GM18520 (cell line): ENCODE measurements around the gene CCNL1.
A peak's percentile ranks its signal among the peaks of the same experiment; 100 is the strongest.
"Not testable (repeated sequence)": the region's sequence is repeated elsewhere in the genome, so short reads cannot be mapped to it uniquely, and the experiment has no call there.

ENCODE experiments used
- ATAC-seq: cut with Tn5 transposase; IDR thresholded peaks from one replicate; pipeline ENCODE4 v1.9.1; 2021; ENCODE audit not compliant: unreplicated experiment

The CCNL1 gene

GRCh38 chr3:157159762-157160657 is at the start of gene CCNL1:
TSS of gene CCNL1 (minus strand) at chr3:157160147. CDS start at chr3:157160094, 53 bp downstream.
- ATAC-seq = peak; percentile 68

GRCh38 chr3:157204880-157205279 is 44.9 kb upstream of the CCNL1 start:
- no peak for ATAC-seq

- no peak for ATAC-seq
These were observed 44.5 kb upstream of the CCNL1 start for GRCh38 chr3:157204431-157204830.

- ATAC-seq = no peak
These were observed 41.8 kb upstream of the CCNL1 start for GRCh38 chr3:157201648-157202278.

GRCh38 chr3:157199841-157200240 is 39.9 kb upstream of the CCNL1 start:
- no peak for ATAC-seq

DNA sequence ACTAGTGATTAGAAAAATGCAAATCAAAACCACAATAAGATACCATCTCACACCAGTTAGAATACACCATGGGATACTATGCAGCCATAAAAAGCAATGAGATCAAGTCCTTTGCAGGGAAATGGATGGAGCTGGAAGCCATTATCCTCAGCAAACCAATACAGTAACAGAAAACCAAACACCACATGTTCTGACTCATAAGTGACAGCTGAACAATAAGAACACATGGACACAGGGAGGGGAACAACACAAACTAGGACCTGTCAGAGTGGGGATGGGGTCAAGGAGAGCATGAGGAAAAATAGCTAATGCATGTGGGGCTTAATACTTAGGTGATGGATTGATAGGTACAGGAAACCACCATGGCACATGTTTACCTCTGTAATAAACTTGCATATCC is 36.0 kb upstream of the CCNL1 start:
- ATAC-seq = no peak

DNA sequence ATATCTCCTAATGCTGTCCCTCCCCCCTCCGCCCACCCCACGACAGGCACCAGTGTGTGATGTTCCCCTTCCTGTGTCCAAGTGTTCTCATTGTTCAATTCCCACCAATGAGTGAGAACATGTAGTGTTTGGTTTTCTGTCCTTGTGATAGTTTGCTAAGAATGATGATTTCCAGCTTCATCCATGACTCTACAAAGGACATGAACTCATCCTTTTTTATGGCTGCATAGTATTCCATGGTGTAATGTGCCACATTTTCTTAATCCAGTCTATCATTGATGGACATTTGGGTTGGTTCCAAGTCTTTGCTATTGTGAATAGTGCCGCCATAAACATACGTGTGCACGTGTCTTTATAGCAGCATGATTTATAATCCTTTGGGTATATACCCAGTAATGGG is 31.2 kb upstream of the CCNL1 start:
- ATAC-seq = not testable (repeated sequence)

- no peak for ATAC-seq
These were observed 30.5 kb upstream of the CCNL1 start for GRCh38 chr3:157190380-157190872.

DNA sequence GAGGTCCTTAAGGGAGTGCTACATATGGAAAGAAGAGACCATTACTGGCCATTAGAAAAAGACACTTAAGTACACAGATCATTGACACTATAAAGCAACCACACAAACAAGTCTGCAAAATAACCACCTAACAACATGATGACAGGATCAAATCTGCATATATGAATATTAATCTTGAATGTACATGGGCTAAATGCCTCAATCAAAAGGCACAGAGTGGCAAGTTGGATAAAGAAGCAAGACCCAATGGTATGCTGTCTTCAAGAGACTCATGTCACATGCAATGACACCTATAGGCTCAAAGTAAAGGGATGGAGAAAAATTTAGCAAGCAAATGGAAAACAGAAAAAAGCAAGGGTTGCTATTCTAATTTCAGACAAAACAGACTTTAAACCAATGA is 28.4 kb upstream of the CCNL1 start:
- ATAC-seq = no peak

DNA sequence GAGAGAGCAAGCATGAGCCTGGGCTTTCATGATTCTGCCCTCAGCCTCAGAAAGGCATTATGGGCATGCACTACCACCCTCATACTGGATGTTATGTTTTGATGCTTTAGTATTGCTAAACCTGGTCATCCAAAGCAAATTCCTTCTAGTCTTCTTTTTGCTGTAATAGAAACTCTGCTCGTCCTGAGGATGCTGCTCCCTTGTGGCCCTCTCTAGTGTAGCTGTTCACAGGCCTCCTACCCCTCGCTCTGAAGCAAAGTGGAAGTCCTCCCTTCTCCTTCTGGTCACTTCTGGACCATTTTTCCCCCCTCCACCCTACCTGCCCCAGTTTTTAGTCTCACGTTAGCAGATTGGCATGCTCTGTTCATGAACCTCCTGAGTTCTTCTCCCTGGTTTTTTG is 22.9 kb upstream of the CCNL1 start:
- ATAC-seq = no peak

DNA sequence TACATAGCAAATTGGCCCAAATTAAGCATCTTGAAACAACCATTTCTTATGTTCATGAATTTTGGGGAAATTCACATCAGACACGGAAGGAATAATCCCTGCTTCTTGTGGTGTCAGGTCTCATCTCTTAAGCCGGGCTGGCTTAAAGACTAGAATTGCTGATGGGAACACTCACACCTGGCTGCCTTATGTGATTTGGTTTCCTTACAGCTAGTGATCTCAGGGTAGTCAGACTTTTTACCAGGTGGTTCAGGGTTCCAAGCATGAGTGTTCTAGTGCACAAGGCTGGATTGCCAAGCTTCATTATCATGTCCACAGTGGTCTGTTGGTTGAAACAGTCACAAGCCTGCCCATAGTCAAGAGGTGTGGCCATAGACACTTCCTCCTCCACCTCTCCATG is 20.3 kb upstream of the CCNL1 start:
- no peak for ATAC-seq

DNA sequence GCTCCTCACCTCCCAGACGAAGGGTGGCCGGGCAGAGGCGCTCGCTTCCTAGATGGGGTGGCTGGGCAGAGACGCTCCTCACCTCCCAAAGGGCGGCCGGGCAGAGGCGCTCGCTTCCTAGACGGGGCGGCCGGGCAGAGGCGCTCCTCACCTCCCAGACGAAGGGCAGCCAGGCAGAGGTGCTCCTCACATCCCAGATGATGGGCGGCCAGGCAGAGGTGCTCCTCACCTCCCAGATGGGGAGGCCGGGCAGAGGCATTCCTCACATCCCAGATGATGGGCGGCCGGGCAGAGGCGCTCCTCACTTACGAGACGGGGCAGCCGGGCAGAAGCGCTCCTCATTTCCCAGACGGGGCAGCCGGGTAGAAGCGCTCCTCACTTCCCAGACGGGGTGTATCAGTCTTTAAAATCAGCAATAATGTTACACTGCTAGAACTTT is 19.4 kb upstream of the CCNL1 start:
- no peak for ATAC-seq

- not testable (repeated sequence) for ATAC-seq
These were observed 18.8 kb upstream of the CCNL1 start for GRCh38 chr3:157178503-157179364.

- ATAC-seq = not testable (repeated sequence)
These were observed 18.0 kb upstream of the CCNL1 start for GRCh38 chr3:157177801-157178453.

DNA sequence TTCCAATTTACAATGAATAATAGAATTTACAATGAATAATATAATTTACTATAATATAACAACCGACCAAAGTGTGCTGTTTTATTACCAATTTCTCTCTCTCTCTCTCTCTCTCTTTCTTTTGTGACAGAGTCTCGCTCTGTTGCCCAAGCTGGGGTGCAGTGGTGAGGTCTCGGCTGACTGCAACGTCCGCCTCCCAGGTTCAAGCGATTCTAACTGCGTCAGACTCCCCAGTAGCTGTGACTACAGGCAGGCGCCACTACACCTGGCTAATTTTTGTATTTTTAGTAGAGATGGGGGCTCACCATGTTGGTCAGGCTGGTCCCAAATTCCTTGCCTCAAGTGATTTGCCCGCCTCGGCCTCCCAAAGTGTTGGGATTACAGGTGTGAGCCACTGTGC is 17.0 kb upstream of the CCNL1 start:
- ATAC-seq = no peak

GRCh38 chr3:157175691-157176507 is 16.0 kb upstream of the CCNL1 start:
- ATAC-seq = no peak

DNA sequence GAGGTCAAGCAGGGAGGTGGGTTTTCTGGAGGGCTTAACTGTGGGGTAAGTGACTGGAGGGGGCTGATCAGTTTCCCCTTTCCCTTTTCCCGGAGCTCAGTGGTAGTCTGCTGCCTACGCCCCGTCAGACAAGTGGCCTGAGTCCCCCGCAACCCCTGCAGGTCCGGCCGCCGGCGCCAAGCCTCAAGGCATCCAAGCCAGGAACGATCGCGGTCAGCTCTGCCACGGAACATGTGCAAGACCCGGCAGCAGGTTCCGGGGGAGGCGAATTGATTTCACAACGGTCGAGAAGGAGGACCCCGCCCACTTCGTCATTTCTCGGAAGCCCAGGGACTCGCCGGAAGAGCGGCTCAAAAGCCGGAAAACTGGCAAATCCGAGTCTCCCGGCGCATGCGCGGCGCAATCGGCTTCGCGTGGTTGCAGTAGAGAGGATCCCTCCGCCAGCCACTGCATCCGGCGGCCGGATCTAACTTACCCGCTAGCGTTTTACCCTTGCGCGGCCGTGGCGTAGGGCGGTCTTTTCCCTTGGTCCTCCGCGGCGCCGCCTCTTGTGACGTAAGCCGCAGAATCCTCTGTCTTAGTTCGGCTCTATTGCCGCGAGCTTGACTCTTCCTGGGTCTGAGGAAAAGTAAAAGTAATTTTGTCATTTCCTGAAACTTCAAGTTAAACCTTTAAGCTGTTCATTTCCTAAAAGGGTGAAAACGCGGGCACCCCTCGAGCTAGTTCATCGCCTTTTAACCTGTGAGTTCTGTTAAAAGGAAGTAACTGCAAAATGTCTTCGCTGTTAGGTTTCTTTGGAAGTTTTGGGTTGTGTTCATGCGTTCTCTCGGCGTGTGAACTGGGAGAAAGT is 14.9 kb upstream of the CCNL1 start:
- ATAC-seq = peak; percentile 92

GRCh38 chr3:157174290-157174648 is 14.3 kb upstream of the CCNL1 start:
- ATAC-seq = no peak

- not testable (repeated sequence) for ATAC-seq
These were observed 13.4 kb upstream of the CCNL1 start for GRCh38 chr3:157173343-157173742.
